K562 (cell line): ENCODE results near the gene COPRS. TPM values are rescaled to one million over a fixed set of nuclear protein-coding genes. Genes with fewer than 3 reads are reported as not detected.

Source experiments
- ATAC-seq: fragments of 200-7000 bp; cut with Tn5 transposase; 3 replicates; pipeline ENCODE4 v1.9.1; 2020; ENCODE audit warnings: moderate library complexity
- BruUV-seq: library from RNA; stranded (reverse); fragments of 400-500 nt; replicated peaks from 2 replicates; lab custom pipeline; 2021; lab: Mats Ljungman, UMichigan
- CTCF ChIA-PET: fragments of 300-600 bp; formaldehyde crosslinking; extraction: SDS; loops from one replicate; lab custom pipeline; 2021; ENCODE audit warnings: low intra/inter-chr PET ratio; lab: Yijun Ruan, JAX
- POLR2A ChIA-PET: fragments of 300-600, 350-650 bp; sonication (Branson Sonifier 250); formaldehyde crosslinking; extraction: SDS; loops from one replicate; lab custom pipeline; 2021; ENCODE audit warnings: antibody characterized with exemption, inconsistent platforms; lab: Yijun Ruan, JAX
- DNase-seq, 4 experiments: peaks; one replicate each; pipeline versions ENCODE4 v3.0.0 to v3.0.0-alpha.2; 2011 to 2018; ENCODE audit warnings: low spot score in 3 of 4, mixed read lengths in 3 of 4; ENCODE audit errors: extremely low read depth in 1 of 4
- FAIRE-seq: peaks from 2 replicates; lab custom pipeline; 2011; peaks lifted over from hg19 to GRCh38; lab: Jason Lieb, UNC
- H2AFZ ChIP-seq: 2 replicates; pipeline ENCODE4 v1.6.0; 2011; ENCODE audit warnings: low read depth, low read length, control low read depth, inconsistent platforms
- H3K27ac ChIP-seq: fragments of 200-600 bp; 3 replicates; pipeline ENCODE4 v1.8.0; 2011; ENCODE audit warnings: low read depth, mild to moderate bottlenecking, control low read depth, inconsistent platforms, low read length, moderate library complexity, mixed read lengths; ENCODE audit errors: extremely low read depth
- H3K27me3 ChIP-seq, 2 experiments: fragments of 300-600 bp in 1 of 2; 2 replicates in 1 of 2; 3 replicates in 1 of 2; pipeline versions ENCODE4 v1.6.0 to v1.8.0; 2011; ENCODE audit warnings: inconsistent platforms in 2 of 2, low read length in 2 of 2, mild to moderate bottlenecking in 1 of 2, mixed read lengths in 1 of 2, moderate library complexity in 1 of 2; ENCODE audit not compliant: control insufficient read depth in 2 of 2, insufficient read depth in 2 of 2
- H3K36me3 ChIP-seq: fragments of 300-600 bp; 3 replicates; pipeline ENCODE4 v1.8.0; 2011; ENCODE audit warnings: mild to moderate bottlenecking, low read length, inconsistent platforms; ENCODE audit not compliant: control insufficient read depth, insufficient read depth
- H3K4me1 ChIP-seq, 2 experiments: fragments of 200-600 bp in 1 of 2; replicated peaks in 1 of 2; 2 replicates in 1 of 2; 3 replicates in 1 of 2; pipeline versions ENCODE4 v1.5.1 to v1.8.0; 2011; ENCODE audit warnings: inconsistent platforms in 2 of 2, low read length in 2 of 2, mild to moderate bottlenecking in 1 of 2, mixed read lengths in 1 of 2, moderate library complexity in 1 of 2; ENCODE audit not compliant: control insufficient read depth in 2 of 2, insufficient read depth in 2 of 2
- H3K4me2 ChIP-seq: 2 replicates; pipeline ENCODE4 v1.6.1; 2011; ENCODE audit warnings: low read length, control low read depth, inconsistent platforms, mixed read lengths; ENCODE audit not compliant: insufficient read depth
- H3K4me3 ChIP-seq: fragments of 200-600 bp; sonication (generic), shearing (Covaris generic); 2 replicates; pipeline ENCODE4 v1.5.1; 2016; ENCODE audit warnings: control low read depth, inconsistent platforms
- H3K79me2 ChIP-seq: fragments of 200-600 bp; 3 replicates; pipeline ENCODE4 v1.8.0; 2011; ENCODE audit warnings: low read length, inconsistent platforms; ENCODE audit not compliant: control insufficient read depth, insufficient read depth
- H3K9ac ChIP-seq, 2 experiments: 2 replicates each; pipeline versions ENCODE4 v1.6.0 to v1.6.1; 2011; ENCODE audit warnings: low read depth in 2 of 2, low read length in 2 of 2, control low read depth in 1 of 2, inconsistent platforms in 1 of 2, mild to moderate bottlenecking in 1 of 2, mixed read lengths in 1 of 2; ENCODE audit not compliant: insufficient read depth in 1 of 2
- H3K9me1 ChIP-seq: one replicate; pipeline ENCODE4 v1.6.0; 2011; ENCODE audit warnings: inconsistent platforms, mild to moderate bottlenecking, low read length, moderate library complexity; ENCODE audit not compliant: control insufficient read depth, insufficient read depth
- H3K9me3 ChIP-seq: replicated peaks from 2 replicates; pipeline ENCODE4 v1.5.1; 2011; ENCODE audit warnings: low read depth, low read length, inconsistent platforms; ENCODE audit not compliant: control insufficient read depth, insufficient read depth
- H4K20me1 ChIP-seq: replicated peaks from 2 replicates; pipeline ENCODE4 v1.6.1; 2011; ENCODE audit warnings: low read length, inconsistent platforms, mixed read lengths; ENCODE audit not compliant: control insufficient read depth, insufficient read depth
- BCOR ChIP-seq: fragments of 450-650 bp; IDR thresholded peaks from 2 replicates; pipeline ENCODE4 v1.6.1; 2016
- BRF1 ChIP-seq: IDR thresholded peaks from 3 replicates; pipeline ENCODE4 v1.6.1; 2011; ENCODE audit warnings: borderline replicate concordance, mild to moderate bottlenecking; ENCODE audit not compliant: insufficient read length; ENCODE audit errors: extremely low read depth
- CHD4 ChIP-seq: fragments of 200-600 bp; sonication (generic); IDR thresholded peaks from 3 replicates; pipeline ENCODE4 v1.6.1; 2012; ENCODE audit warnings: low read depth, mild to moderate bottlenecking, mixed read lengths, low read length, inconsistent platforms; ENCODE audit not compliant: insufficient read depth, insufficient replicate concordance, poor library complexity, severe bottlenecking
- CREBBP ChIP-seq: IDR thresholded peaks from one replicate; pipeline ENCODE4 v1.6.1; 2012; ENCODE audit warnings: low read depth, mild to moderate bottlenecking, control low read depth, inconsistent platforms, low read length
- EWSR1 ChIP-seq: fragments of 450-650 bp; IDR thresholded peaks from 2 replicates; pipeline ENCODE4 v1.6.1; 2018; ENCODE audit warnings: borderline replicate concordance, mild to moderate bottlenecking, low read depth, moderate library complexity; ENCODE audit not compliant: partially characterized antibody
- LCOR ChIP-seq: sonication (generic); formaldehyde crosslinking; IDR thresholded peaks from 2 replicates; pipeline ENCODE4 v1.8.0; 2022; ENCODE audit warnings: mild to moderate bottlenecking, missing genetic modification reagents
- NCOA2 ChIP-seq, 2 experiments: fragments of 450-650 bp; IDR thresholded peaks; 2 replicates each; pipeline ENCODE4 v1.6.1; 2018; ENCODE audit warnings: mild to moderate bottlenecking in 2 of 2, moderate library complexity in 1 of 2; ENCODE audit not compliant: partially characterized antibody in 2 of 2
- PCBP2 ChIP-seq: fragments of 200-400 bp; formaldehyde crosslinking; IDR thresholded peaks from 2 replicates; pipeline ENCODE4 v1.6.1; 2018; ENCODE audit warnings: low read length, low read depth, mild to moderate bottlenecking, moderate library complexity; ENCODE audit not compliant: poor library complexity, severe bottlenecking
- PTRF ChIP-seq: fragments of 450-650 bp; IDR thresholded peaks from 2 replicates; pipeline ENCODE4 v1.6.1; 2016; ENCODE audit warnings: mild to moderate bottlenecking, missing genetic modification characterization, missing compliant biosample characterization
- RBM25 ChIP-seq: fragments of 200-400 bp; formaldehyde crosslinking; IDR thresholded peaks from 2 replicates; pipeline ENCODE4 v1.6.1; 2018; ENCODE audit warnings: low read length, low read depth, moderate library complexity; ENCODE audit not compliant: severe bottlenecking
- SMAD4 ChIP-seq: fragments of 250-450 bp; sonication (Bioruptor Pico); conservative IDR thresholded peaks from 2 replicates; pipeline ENCODE4 v1.8.0; 2021; ENCODE audit warnings: inconsistent platforms, mild to moderate bottlenecking, moderate library complexity
- TEAD4 ChIP-seq, 2 experiments: sonication (generic) in 1 of 2; formaldehyde crosslinking in 1 of 2; IDR thresholded peaks; 2 replicates each; pipeline versions ENCODE4 v1.6.1 to v1.8.0; 2012 to 2022; ENCODE audit warnings: borderline replicate concordance in 1 of 2, inconsistent platforms in 1 of 2, low read length in 1 of 2, mild to moderate bottlenecking in 1 of 2, missing genetic modification reagents in 1 of 2
- ZNF146 ChIP-seq: IDR thresholded peaks from one replicate; pipeline ENCODE4 v1.6.1; 2018; ENCODE audit warnings: missing compliant biosample characterization; ENCODE audit not compliant: unreplicated experiment
- ZNF165 ChIP-seq: fragments of 250-450 bp; sonication (Bioruptor Pico); IDR thresholded peaks from 2 replicates; pipeline ENCODE4 v1.4.0; 2020; ENCODE audit warnings: borderline replicate concordance
- WGBS: fragments of 100-300 bp; shearing (Covaris generic); methylation state at CpG from one replicate; pipeline ENCODE4 v1.1.6; 2016; ENCODE audit warnings: low coverage, mixed read lengths; ENCODE audit not compliant: insufficient coverage; ENCODE audit errors: missing lambda C conversion rate; 5-methylcytosine and 5-hydroxymethylcytosine counted together
- in situ Hi-C: fragments of 300-500 bp; cut with MboI; formaldehyde crosslinking; loops from 4 replicates; pipeline ENCODE4 v1.15.0; 2018; ENCODE audit warnings: inconsistent platforms, mixed read lengths
- intact Hi-C: fragments of 100-400 bp; cut with micrococcal nuclease; formaldehyde crosslinking; loops from 2 replicates; pipeline ENCODE4 v1.14.2; 2022
- polyA plus RNA-seq, 8 experiments: library from polyadenylated mRNA; depleted of rRNA in 4 of 8; stranded (reverse) in 5 of 8; unstranded in 3 of 8; fragments of >200 nt; fragmentation: Nextera tagmentation in 2 of 8; fragmentation: Illumina TruSeq in 1 of 8; extraction: Ambion mirVana in 2 of 8; extraction: Trizol in 1 of 8; gene quantifications; 2 replicates each; pipeline versions ENCODE4 v1.2.1 to v1.2.3, GENCODE V29; 2011 to 2014; ENCODE audit warnings: inconsistent platforms in 1 of 8, missing spikeins in 1 of 8
- total RNA-seq, 7 experiments: library from RNA; depleted of rRNA in 6 of 7; stranded (reverse); fragments of >200 nt in 6 of 7; fragmentation: Illumina TruSeq in 2 of 7; extraction: Trizol in 2 of 7; gene quantifications; 2 replicates each; pipeline versions ENCODE4 v1.2.1 to v1.2.3, GENCODE V29; 2011 to 2021; ENCODE audit warnings: low replicate concordance in 1 of 7
- TF ChIP-seq, protein P1 (sequence below), 3 experiments: IDR thresholded peaks in 2 of 3; conservative IDR thresholded peaks in 1 of 3; 2 replicates each; pipeline ENCODE4 v1.5.1; 2011 to 2012; ENCODE audit warnings: low read length in 3 of 3, mild to moderate bottlenecking in 3 of 3, control low read depth in 2 of 3, improper control_type of control experiment in 1 of 3, inconsistent platforms in 1 of 3, low read depth in 1 of 3, mixed read lengths in 1 of 3, moderate library complexity in 1 of 3; ENCODE audit not compliant: insufficient read depth in 2 of 3

The COPRS gene
- total and polyA plus RNA-seq, 9 of the 15 experiments (the other 6 are each of a cell fraction or from before 2014, with no cell fraction given) = 11.9 to 102 (median 60.5) TPM

DNA sequence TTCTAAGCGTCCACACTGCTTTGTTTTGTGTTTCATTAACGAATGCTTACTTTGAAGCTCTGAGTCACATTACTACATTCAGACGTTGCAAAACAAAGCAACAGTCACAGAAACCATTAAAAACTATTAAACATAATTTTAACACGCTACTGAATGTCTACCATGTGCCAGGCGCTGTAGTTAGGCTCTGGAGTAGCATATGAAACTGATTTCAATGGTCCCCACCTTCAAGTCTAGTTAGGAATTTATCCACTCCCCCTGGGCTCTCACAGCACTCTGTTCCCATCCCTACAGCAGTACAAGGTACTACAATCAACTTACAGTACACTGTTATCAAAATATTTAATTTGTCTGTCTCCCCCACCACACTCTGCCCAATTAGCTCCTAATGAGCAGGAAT is 41.8 kb upstream of the COPRS start:
- Histone ChIP-seq H3K4me1 (peaks cover 0 to 4% of the 10 kb centered on the region in 2 experiments; a peak in 1 of 5 replicates), H4K20me1 (0 out of 2 replicates have a peak, but pooled peaks cover 2% of the 10 kb centered on the region), H3K9ac (peak overlapping the region; percentile 83 to 93), H3K27me3 (no peaks in the 10 kb centered on the region), H3K79me2 (peaks cover 37% of the 10 kb centered on the region), H3K4me3 (peak overlapping the region; percentile 76), H3K4me2 (peak overlapping the region; percentile 94), H2AFZ (peak overlapping the region; percentile 90), H3K27ac (peak overlapping the region; percentile 68), H3K9me3 (no peaks in the 10 kb centered on the region), H3K36me3 (peaks cover 39% of the 10 kb centered on the region), H3K9me1 (no peaks in the 10 kb centered on the region)
- peak; percentile 78 for ATAC-seq
- POLR2A ChIA-PET = interaction anchor here (0.5 to 1.0 kb wide), 6 partner anchors 11 to 41 kb away, joined by 3 to 5 read pairs (median 4); no protein-coding TSS in a partner anchor
- BruUV-seq = no TSS peak
- peak; percentile 30 to 46 (median 33) for DNase-seq
- under 1% methylated on average over 5 of the region's 5 CpGs for WGBS
- no peak for TF ChIP-seq CHD4
- no peak for TF ChIP-seq CREBBP
- no peak for TF ChIP-seq PCBP2
- TF ChIP-seq ZNF146 = peak; percentile 69
- peak; percentile 71 for TF ChIP-seq RBM25
- TF ChIP-seq NCOA2 (IDR thresholded peaks at IDR 0.05; ENCODE audit: partially characterized antibody in 2 of 2) = peak in 1 of 2 experiments; percentile 93
- 0 out of 2 replicates have a peak, but pooled peaks have one; percentile 14 for TF ChIP-seq TEAD4 (IDR thresholded peaks at IDR 0.05; ENCODE audit: low read length)
- TF ChIP-seq TEAD4 (CRISPR knock-in tag; IDR thresholded peaks at IDR 0.05; ENCODE audit: borderline replicate concordance) = no peak
- TF ChIP-seq, protein P1, sequence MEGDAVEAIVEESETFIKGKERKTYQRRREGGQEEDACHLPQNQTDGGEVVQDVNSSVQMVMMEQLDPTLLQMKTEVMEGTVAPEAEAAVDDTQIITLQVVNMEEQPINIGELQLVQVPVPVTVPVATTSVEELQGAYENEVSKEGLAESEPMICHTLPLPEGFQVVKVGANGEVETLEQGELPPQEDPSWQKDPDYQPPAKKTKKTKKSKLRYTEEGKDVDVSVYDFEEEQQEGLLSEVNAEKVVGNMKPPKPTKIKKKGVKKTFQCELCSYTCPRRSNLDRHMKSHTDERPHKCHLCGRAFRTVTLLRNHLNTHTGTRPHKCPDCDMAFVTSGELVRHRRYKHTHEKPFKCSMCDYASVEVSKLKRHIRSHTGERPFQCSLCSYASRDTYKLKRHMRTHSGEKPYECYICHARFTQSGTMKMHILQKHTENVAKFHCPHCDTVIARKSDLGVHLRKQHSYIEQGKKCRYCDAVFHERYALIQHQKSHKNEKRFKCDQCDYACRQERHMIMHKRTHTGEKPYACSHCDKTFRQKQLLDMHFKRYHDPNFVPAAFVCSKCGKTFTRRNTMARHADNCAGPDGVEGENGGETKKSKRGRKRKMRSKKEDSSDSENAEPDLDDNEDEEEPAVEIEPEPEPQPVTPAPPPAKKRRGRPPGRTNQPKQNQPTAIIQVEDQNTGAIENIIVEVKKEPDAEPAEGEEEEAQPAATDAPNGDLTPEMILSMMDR (IDR thresholded peaks at IDR 0.05 in 2 of 3, conservative IDR thresholded peaks at IDR 0.05 in 1 of 3; ENCODE audit: insufficient read depth in 2 of 3, low read depth in 1 of 3, low read length in 3 of 3) = no peak
- TF ChIP-seq SMAD4 = 0 out of 2 replicates have a peak, but pooled peaks have one; percentile 14
- no peak for TF ChIP-seq ZNF165 (CRISPR knock-in tag)
- TF ChIP-seq BRF1 = no peak
- TF ChIP-seq PTRF (tag) = no peak
- TF ChIP-seq LCOR (CRISPR knock-in tag) = no peak
- no peak for TF ChIP-seq EWSR1
- TF ChIP-seq BCOR = peak; percentile 62
- peak; percentile 65 for FAIRE-seq
- in situ Hi-C loops = no loop called here
- intact Hi-C loops = no loop called here
- CTCF ChIA-PET = no interaction called here
